Breast epithelium (tissue), 4 donors: ENCODE measurements around the gene KCNMB2. TPM values are rescaled to one million over a fixed set of nuclear protein-coding genes. Genes with fewer than 3 reads are reported as not detected.
"Not testable (repeated sequence)": the region's sequence is repeated elsewhere in the genome, so short reads cannot be mapped to it uniquely, and the experiment has no call there.

Experiments
- DNase-seq, 2 donors: peaks; one replicate each; pipeline ENCODE4 v3.0.0-alpha.2; 2019; ENCODE audit warnings: low spot score in 2 of 2
- H3K27ac ChIP-seq, 2 donors: fragments of 200-600 bp; sonication (generic) in 1 of 2; one replicate each; pipeline ENCODE4 v1.5.1; 2016 to 2019; ENCODE audit warnings: mild to moderate bottlenecking in 1 of 2
- H3K27me3 ChIP-seq, 2 donors: fragments of 200-600 bp; sonication (generic) in 1 of 2; one replicate each; pipeline versions ENCODE4 v1.5.1 to v1.6.0; 2017 to 2019; ENCODE audit warnings: control low read depth in 1 of 2, mild to moderate bottlenecking in 1 of 2
- H3K36me3 ChIP-seq: fragments of 200-600 bp; one replicate; pipeline ENCODE4 v1.5.1; 2019
- H3K4me1 ChIP-seq, 2 donors: fragments of 200-600 bp; sonication (generic); one replicate each; pipeline ENCODE4 v1.5.1; 2016 to 2019; ENCODE audit warnings: control low read depth in 1 of 2
- H3K4me3 ChIP-seq, 3 donors: fragments of 200-600 bp; sonication (generic); 1 replicate in 2 of 3; 2 replicates in 1 of 3; pipeline ENCODE4 v1.5.1; 2016 to 2019; ENCODE audit warnings: mild to moderate bottlenecking in 3 of 3, moderate library complexity in 2 of 3
- H3K9me3 ChIP-seq, 2 donors: fragments of 200-600 bp; sonication (generic) in 1 of 2; one replicate each; pipeline ENCODE4 v1.5.1; 2016 to 2019; ENCODE audit warnings: control low read depth in 1 of 2
- CTCF ChIP-seq, 3 donors: fragments of 450-650 bp; IDR thresholded peaks; one replicate each; pipeline ENCODE4 v1.5.1; 2016 to 2017; ENCODE audit warnings: antibody characterized with exemption in 3 of 3, mild to moderate bottlenecking in 3 of 3, moderate library complexity in 3 of 3
- POLR2A ChIP-seq: fragments of 450-650 bp; IDR thresholded peaks from one replicate; pipeline ENCODE4 v1.6.1; 2016; ENCODE audit warnings: antibody characterized with exemption, mild to moderate bottlenecking, moderate library complexity
- POLR2AphosphoS5 ChIP-seq, 3 donors: sonication (generic); formaldehyde crosslinking; IDR thresholded peaks; one replicate each; pipeline ENCODE4 v1.6.1; 2017; ENCODE audit warnings: antibody characterized with exemption in 3 of 3
- intact Hi-C: fragments of 100-400 bp; cut with DNase I; formaldehyde crosslinking; loops from one replicate; pipeline ENCODE4 v1.15.1; 2023; ENCODE audit warnings: low total_unique reads
- total RNA-seq, 3 donors: library from RNA; depleted of rRNA; stranded (reverse); fragments of >200 nt; gene quantifications; one replicate each; pipeline ENCODE4 v1.1.0, GENCODE V29; 2016

Gene KCNMB2
- total RNA-seq, 3 donors from 2014 or later = 0.59 TPM; not detected in 2

GRCh38 chr3:178856804-178857203 lies 320.6 kb downstream of the KCNMB2 start:
- intact Hi-C loops = no loop called here
- H3K9me3 ChIP-seq = no peaks in the 10 kb centered on the region
- DNase-seq = no peak
- no peaks in the 10 kb centered on the region for H3K27me3 ChIP-seq
- no peaks in the 10 kb centered on the region for H3K36me3 ChIP-seq
- no peak overlapping the region for H3K4me3 ChIP-seq
- H3K4me1 ChIP-seq = no peaks in the 10 kb centered on the region
- TF ChIP-seq POLR2A (no peak), CTCF (IDR thresholded peaks at IDR 0.05) (no peak), POLR2AphosphoS5 (IDR thresholded peaks at IDR 0.05) (no peak)
- no peak overlapping the region for H3K27ac ChIP-seq

- TF ChIP-seq CTCF (IDR thresholded peaks at IDR 0.05) (no peak), POLR2A (no peak), POLR2AphosphoS5 (IDR thresholded peaks at IDR 0.05) (no peak)
- intact Hi-C loops = no loop called here
- Histone ChIP-seq H3K4me1 (no peaks in the 10 kb centered on the region), H3K4me3 (no peak overlapping the region), H3K27me3 (no peaks in the 10 kb centered on the region), H3K36me3 (no peaks in the 10 kb centered on the region), H3K9me3 (no peaks in the 10 kb centered on the region), H3K27ac (no peak overlapping the region)
- no peak for DNase-seq
These were observed 323.1 kb downstream of the KCNMB2 start for GRCh38 chr3:178859386-178859785.

GRCh38 chr3:178859900-178860436 lies 323.7 kb downstream of the KCNMB2 start:
- H3K9me3 ChIP-seq, H3K4me1 ChIP-seq, H3K4me3 ChIP-seq, H3K36me3 ChIP-seq, H3K27me3 ChIP-seq, H3K27ac ChIP-seq, DNase-seq, intact Hi-C loops: not testable (repeated sequence)

- Histone ChIP-seq H3K9me3 (no peaks in the 10 kb centered on the region), H3K4me3 (no peak overlapping the region), H3K36me3 (no peaks in the 10 kb centered on the region), H3K27me3 (no peaks in the 10 kb centered on the region), H3K27ac (no peak overlapping the region), H3K4me1 (no peaks in the 10 kb centered on the region)
- intact Hi-C loops = no loop called here
- no peak for TF ChIP-seq POLR2AphosphoS5 (IDR thresholded peaks at IDR 0.05)
- TF ChIP-seq CTCF (IDR thresholded peaks at IDR 0.05) = no peak
- TF ChIP-seq POLR2A = no peak
- DNase-seq = no peak
These were observed 332.4 kb downstream of the KCNMB2 start for GRCh38 chr3:178868681-178869080.

GRCh38 chr3:178870085-178870484 lies 333.8 kb downstream of the KCNMB2 start:
- H3K27me3 ChIP-seq = no peaks in the 10 kb centered on the region
- H3K27ac ChIP-seq = no peak overlapping the region
- H3K36me3 ChIP-seq = no peaks in the 10 kb centered on the region
- H3K4me3 ChIP-seq = no peak overlapping the region
- TF ChIP-seq CTCF (IDR thresholded peaks at IDR 0.05) (no peak), POLR2A (no peak), POLR2AphosphoS5 (IDR thresholded peaks at IDR 0.05) (no peak)
- no peak for DNase-seq
- no peaks in the 10 kb centered on the region for H3K4me1 ChIP-seq
- H3K9me3 ChIP-seq = no peaks in the 10 kb centered on the region
- intact Hi-C loops = loop anchor here (5.0 kb wide), 1 partner anchor 177 kb away; no protein-coding TSS in a partner anchor

GRCh38 chr3:178875157-178875556 lies 338.9 kb downstream of the KCNMB2 start:
- intact Hi-C loops = no loop called here
- Histone ChIP-seq H3K27me3 (no peaks in the 10 kb centered on the region), H3K27ac (no peak overlapping the region), H3K4me3 (no peak overlapping the region), H3K36me3 (no peaks in the 10 kb centered on the region), H3K4me1 (no peaks in the 10 kb centered on the region), H3K9me3 (no peaks in the 10 kb centered on the region)
- no peak for DNase-seq
- TF ChIP-seq POLR2AphosphoS5 (IDR thresholded peaks at IDR 0.05) (no peak), POLR2A (no peak), CTCF (IDR thresholded peaks at IDR 0.05) (no peak)
